ENCODE measurements around the gene CRYL1. TPM values are rescaled to one million over a fixed set of nuclear protein-coding genes. Genes with fewer than 3 reads are reported as not detected.

Gene CRYL1
- polyA plus RNA-seq, 3 donors: 35.0 to 70.2 (median 51.4) TPM

- intact Hi-C loops (cut with micrococcal nuclease): loop anchor here in 1 of 2 donors (10.0 kb wide), 1 partner anchor 55 kb away; no protein-coding TSS in a partner anchor
- H3K27ac Mint-ChIP-seq: peak overlapping the region in 1 of 7 donors; percentile 43
These were observed 5.8 kb downstream of the CRYL1 start for GRCh38 chr13:20519875-20520274.

GRCh38 chr13:20518660-20519100 lies 7.0 kb downstream of the CRYL1 start:
- intact Hi-C loops (cut with micrococcal nuclease): no loop called here
- no peak overlapping the region for H3K9ac ChIP-seq (ENCODE audit: insufficient read depth, low read length, poor library complexity, severe bottlenecking)
- no peaks in the 10 kb centered on the region for H3K36me3 ChIP-seq (replicated peaks in 1 of 2; ENCODE audit: control insufficient read depth in 1 of 2, insufficient read depth in 2 of 2, low read length in 2 of 2)
- no peak overlapping the region for H3K4me3 ChIP-seq (replicated peaks in 1 of 3; ENCODE audit: low read depth in 2 of 3, low read length in 3 of 3)
- H3K27ac Mint-ChIP-seq: peak overlapping the region in 1 of 7 donors; percentile 6
- no peak overlapping the region for H2AFZ ChIP-seq (ENCODE audit: insufficient read depth, low read depth, low read length, poor library complexity, severe bottlenecking)
- 96% methylated on average over 7 of the region's 7 CpGs for WGBS (ENCODE audit: insufficient coverage)
- no peak overlapping the region for H3K4me2 ChIP-seq (replicated peaks; ENCODE audit: extremely low read depth, low read length, poor library complexity, severe bottlenecking)
- H3K4me1 Mint-ChIP-seq: peaks cover 12% of the 10 kb centered on the region
- H3K9me3 ChIP-seq (replicated peaks in 1 of 2; ENCODE audit: control insufficient read depth in 1 of 2, insufficient read depth in 1 of 2, low read length in 2 of 2): no peaks in the 10 kb centered on the region
- H3K4me3 Mint-ChIP-seq: no peak overlapping the region
- H3K27ac ChIP-seq (ENCODE audit: low read depth in 1 of 2, low read length in 2 of 2): no peak overlapping the region
- H3K36me3 Mint-ChIP-seq: peaks cover 3 to 4% of the 10 kb centered on the region in 2 donors
- H3K27me3 ChIP-seq (ENCODE audit: control insufficient read depth in 2 of 2, insufficient read depth in 2 of 2, low read length in 2 of 2): no peaks in the 10 kb centered on the region
- H3K4me1 ChIP-seq (ENCODE audit: control insufficient read depth in 1 of 2, insufficient read depth in 2 of 2, low read length in 2 of 2): peaks cover 3 to 4% of the 10 kb centered on the region in 2 donors
- H4K20me1 ChIP-seq (ENCODE audit: insufficient read depth, low read length): peaks cover 5% of the 10 kb centered on the region
- no peak for TF ChIP-seq CTCF (IDR thresholded peaks at IDR 0.05)
- peaks cover 4% of the 10 kb centered on the region for H3K79me2 ChIP-seq (ENCODE audit: insufficient read depth, low read length)
- no peaks in the 10 kb centered on the region for H3K9me3 Mint-ChIP-seq
- no peak for DNase-seq
- no peaks in the 10 kb centered on the region for H3K27me3 Mint-ChIP-seq (ENCODE audit: low read depth in 3 of 3)

More at GRCh38 chr13:20519875-20520274, 5.8 kb downstream of the CRYL1 start:
- Histone ChIP-seq H3K36me3 (replicated peaks in 1 of 2; ENCODE audit: control insufficient read depth in 1 of 2, insufficient read depth in 2 of 2, low read length in 2 of 2) (no peaks in the 10 kb centered on the region), H3K4me1 (ENCODE audit: control insufficient read depth in 1 of 2, insufficient read depth in 2 of 2, low read length in 2 of 2) (peaks cover 7 to 13% of the 10 kb centered on the region in 2 donors), H3K9ac (ENCODE audit: insufficient read depth, low read length, poor library complexity, severe bottlenecking) (no peak overlapping the region), H3K79me2 (ENCODE audit: insufficient read depth, low read length) (peaks cover 11% of the 10 kb centered on the region), H2AFZ (ENCODE audit: insufficient read depth, low read depth, low read length, poor library complexity, severe bottlenecking) (no peak overlapping the region), H3K27ac (ENCODE audit: low read depth in 1 of 2, low read length in 2 of 2) (no peak overlapping the region), H3K27me3 (ENCODE audit: control insufficient read depth in 2 of 2, insufficient read depth in 2 of 2, low read length in 2 of 2) (no peaks in the 10 kb centered on the region), H3K4me3 (replicated peaks in 1 of 3; ENCODE audit: low read depth in 2 of 3, low read length in 3 of 3) (no peak overlapping the region), H3K4me2 (replicated peaks; ENCODE audit: extremely low read depth, low read length, poor library complexity, severe bottlenecking) (no peak overlapping the region), H4K20me1 (ENCODE audit: insufficient read depth, low read length) (peaks cover 5% of the 10 kb centered on the region), H3K9me3 (replicated peaks in 1 of 2; ENCODE audit: control insufficient read depth in 1 of 2, insufficient read depth in 1 of 2, low read length in 2 of 2) (no peaks in the 10 kb centered on the region)
- WGBS (ENCODE audit: insufficient coverage): no CpG with 5 or more reads among the region's 1 CpG
- Mint-ChIP-seq H3K36me3 (peaks cover 3 to 4% of the 10 kb centered on the region in 2 donors), H3K4me1 (peaks cover 17% of the 10 kb centered on the region), H3K27me3 (ENCODE audit: low read depth in 3 of 3) (no peaks in the 10 kb centered on the region), H3K9me3 (no peaks in the 10 kb centered on the region), H3K4me3 (no peak overlapping the region)
- TF ChIP-seq CTCF (IDR thresholded peaks at IDR 0.05): no peak
- no peak for DNase-seq
